ENCODE data around the gene USP44. TPM values are rescaled to one million over a fixed set of nuclear protein-coding genes. Genes with fewer than 3 reads are reported as not detected.

The USP44 gene
- total and polyA plus RNA-seq, 2 of the 4 experiments (the other 2 are of a cell fraction): 13.0 to 33.5 TPM

- no peak overlapping the region for H2BK5ac ChIP-seq (ENCODE audit: low read depth, low read length, poor library complexity, severe bottlenecking)
- no peaks in the 10 kb centered on the region; the same call in 1 of the 2 replicates for H3K4me1 ChIP-seq (ENCODE audit: control insufficient read depth, insufficient read depth, low read length)
- intact Hi-C loops (cut with micrococcal nuclease): loop anchor here (5.0 kb wide), 1 partner anchor 234 kb away; no protein-coding TSS in a partner anchor
- no peaks in the 10 kb centered on the region for H3K9me3 ChIP-seq (ENCODE audit: control insufficient read depth, insufficient read depth, low read length)
- no peak overlapping the region for H3K56ac ChIP-seq (ENCODE audit: extremely low read depth, insufficient read depth, low read length)
- no peak overlapping the region for H2AK9ac ChIP-seq (replicated peaks; ENCODE audit: low read depth, low read length, poor library complexity)
- ATAC-seq (ENCODE audit: low read depth) (no peak), DNase-seq (no peak)
- ChIA-PET POLR2A (ENCODE audit: unreplicated experiment) (no interaction called here), CTCF (no interaction called here)
- no peak overlapping the region for H3K23ac ChIP-seq (ENCODE audit: low read depth, low read length)
- H2BK120ac ChIP-seq (ENCODE audit: low read depth, low read length): no peak overlapping the region
- dilution Hi-C loops (cut with HindIII; ENCODE audit: low sequenced_read_pairs, unreplicated experiment): no loop called here
- H2AK5ac ChIP-seq (ENCODE audit: low read depth, low read length): no peak overlapping the region
- H3K79me1 ChIP-seq (ENCODE audit: low read depth in 1 of 2, low read length in 2 of 2): no peaks in the 10 kb centered on the region
- H3K27ac ChIP-seq (ENCODE audit: insufficient read depth, low read length): no peak overlapping the region
- H3K4me2 ChIP-seq (ENCODE audit: low read depth, low read length): no peak overlapping the region
- H4K20me1 ChIP-seq (ENCODE audit: insufficient read depth, low read length): no peaks in the 10 kb centered on the region
- H3K9me1 ChIP-seq (ENCODE audit: insufficient read depth, low read length): no peaks in the 10 kb centered on the region
- no peak overlapping the region for H4K8ac ChIP-seq (ENCODE audit: low read depth in 2 of 2, low read length in 2 of 2)
- no peak overlapping the region for H3K14ac ChIP-seq (replicated peaks; ENCODE audit: low read depth, low read length)
- no peaks in the 10 kb centered on the region for H3K36me3 ChIP-seq (ENCODE audit: control insufficient read depth, insufficient read depth, low read length)
- no peak overlapping the region for H3K4ac ChIP-seq (ENCODE audit: low read depth, low read length)
- no peak overlapping the region for H3K4me3 ChIP-seq (ENCODE audit: insufficient read depth, low read depth, low read length)
- H2AFZ ChIP-seq (replicated peaks; ENCODE audit: low read length, poor library complexity): no peak overlapping the region
- H3K27me3 ChIP-seq (ENCODE audit: control insufficient read depth, insufficient read depth, low read length): no peaks in the 10 kb centered on the region
- WGBS, 2 experiments (ENCODE audit: extremely low coverage in 2 of 2, insufficient read length in 1 of 2): no CpG with 5 or more reads among the region's 2 CpGs
- no peak overlapping the region for H3K9ac ChIP-seq (ENCODE audit: low read depth, low read length)
- H2BK15ac ChIP-seq (ENCODE audit: low read depth, low read length): no peak overlapping the region
- BruUV-seq (replicated peaks): no TSS peak
- H2BK20ac ChIP-seq (ENCODE audit: low read depth, low read length): no peak overlapping the region
- no peak overlapping the region for H3K18ac ChIP-seq (ENCODE audit: low read depth, low read length)
- H4K91ac ChIP-seq (ENCODE audit: insufficient read depth, low read depth, low read length): no peak overlapping the region
- no peak for TF ChIP-seq RCOR1 (IDR thresholded peaks at IDR 0.05; ENCODE audit: insufficient replicate concordance, low read length)
- no peak for TF ChIP-seq CTCF (conservative IDR thresholded peaks at IDR 0.05; ENCODE audit: low read depth, low read length)
- no peak for TF ChIP-seq MXI1 (IDR thresholded peaks at IDR 0.05; ENCODE audit: borderline replicate concordance, low read depth, low read length)
- TF ChIP-seq RFX5 (IDR thresholded peaks at IDR 0.05; ENCODE audit: low read depth, low read length): no peak
- TF ChIP-seq CEBPB (IDR thresholded peaks at IDR 0.05; ENCODE audit: low read depth, low read length): no peak
- TF ChIP-seq NFE2L2 (IDR thresholded peaks at IDR 0.05; ENCODE audit: low read depth, low read length): no peak
- TF ChIP-seq SMC3 (IDR thresholded peaks at IDR 0.05; ENCODE audit: low read depth, low read length): no peak
- no peak for TF ChIP-seq CHD1 (IDR thresholded peaks at IDR 0.05; ENCODE audit: low read depth, low read length)
- no peak for TF ChIP-seq FOS (IDR thresholded peaks at IDR 0.05; ENCODE audit: low read depth, low read length)
- TF ChIP-seq ELK1 (IDR thresholded peaks at IDR 0.05; ENCODE audit: borderline replicate concordance, low read depth, low read length): no peak
- TF ChIP-seq MAZ (IDR thresholded peaks at IDR 0.05; ENCODE audit: borderline replicate concordance, low read depth, low read length): no peak
- TF ChIP-seq BHLHE40 (IDR thresholded peaks at IDR 0.05; ENCODE audit: low read depth, low read length): no peak
- no peak for TF ChIP-seq RAD21 (IDR thresholded peaks at IDR 0.05; ENCODE audit: low read length)
- TF ChIP-seq POLR2A (IDR thresholded peaks at IDR 0.05; ENCODE audit: low read depth, low read length): no peak
- no peak for TF ChIP-seq MAFK (IDR thresholded peaks at IDR 0.05; ENCODE audit: low read depth, low read length)
- TF ChIP-seq USF2 (IDR thresholded peaks at IDR 0.05; ENCODE audit: low read depth, low read length): no peak
- in situ Hi-C loops (cut with MboI; ENCODE audit: low sequenced_read_pairs): no loop called here
- no peak overlapping the region for H4K5ac ChIP-seq (ENCODE audit: low read depth, low read length)
These were observed 20.1 kb upstream of the USP44 start for GRCh38 chr12:95571369-95571768.

All from IMR-90 (cell line).